H1 (cell line): ENCODE data around the gene INSYN1. TPM values are rescaled to one million over a fixed set of nuclear protein-coding genes. Genes with fewer than 3 reads are reported as not detected.

Experiments
- CHD2 ChIP-seq: IDR thresholded peaks from 2 replicates; pipeline ENCODE4 v1.6.1; 2012; ENCODE audit warnings: low read length, improper control_type of control experiment
- EGR1 ChIP-seq: IDR thresholded peaks from 2 replicates; pipeline ENCODE4 v1.6.1; 2011; ENCODE audit warnings: low read depth, low read length, borderline replicate concordance
- GTF2F1 ChIP-seq: IDR thresholded peaks from 2 replicates; pipeline ENCODE4 v1.6.1; 2012; ENCODE audit warnings: low read depth, low read length, improper control_type of control experiment, borderline replicate concordance
- JUND ChIP-seq: IDR thresholded peaks from 2 replicates; pipeline ENCODE4 v1.6.1; 2011; ENCODE audit warnings: mild to moderate bottlenecking, improper control_type of control experiment, low read length
- RNF2 ChIP-seq: fragments of 200-900, 300-1000 bp; sonication (generic); IDR thresholded peaks from 2 replicates; pipeline ENCODE4 v1.7.1; 2016; ENCODE audit warnings: borderline replicate concordance, low read depth, mild to moderate bottlenecking, antibody characterized with exemption, low read length; ENCODE audit not compliant: poor library complexity, severe bottlenecking; ENCODE audit errors: missing control alignments
- SP2 ChIP-seq: IDR thresholded peaks from 2 replicates; pipeline ENCODE4 v1.6.1; 2012; ENCODE audit warnings: mild to moderate bottlenecking, low read length, inconsistent platforms
- ZNF274 ChIP-seq: IDR thresholded peaks from 2 replicates; pipeline ENCODE4 v1.7.0; 2012; ENCODE audit warnings: low read length, borderline replicate concordance; ENCODE audit errors: extremely low read depth
- polyA plus RNA-seq, 7 experiments: library from polyadenylated mRNA; depleted of rRNA in 3 of 7; stranded (reverse) in 5 of 7; unstranded in 2 of 7; fragments of >200 nt in 5 of 7; fragments of 200-250 nt in 2 of 7; gene quantifications; 1 replicate in 5 of 7; 2 replicates in 1 of 7; 4 replicates in 1 of 7; pipeline versions ENCODE4 v1.2.1 to v1.2.3, GENCODE V29; 2011 to 2013; ENCODE audit warnings: missing spikeins in 2 of 7, mixed read lengths in 2 of 7
- total RNA-seq: library from RNA; stranded (reverse); fragmentation: NEBNext Ultra II Directional; extraction: Animal tissue kit (Norgen Biotek cat#: 25700); gene quantifications from 2 replicates; pipeline ENCODE4 v1.2.1, GENCODE V29; 2021

The INSYN1 gene
- total and polyA plus RNA-seq, 2 of the 8 experiments (the other 6 are each of a cell fraction or from before 2014, with no cell fraction given): 7.2 to 10.2 TPM

- TF ChIP-seq ZNF274 (no peak), JUND (no peak), RNF2 (no peak), GTF2F1 (no peak), CHD2 (no peak), EGR1 (no peak), SP2 (no peak)
Observed at GRCh38 chr15:73724212-73724611, 28.9 kb downstream of the INSYN1 start (continued).
